ENCODE measurements around the gene MEOX2. TPM values are rescaled to one million over a fixed set of nuclear protein-coding genes. Genes with fewer than 3 reads are reported as not detected.

MEOX2 gene
- total and polyA plus RNA-seq, 2 of the 13 experiments (the other 11 are each of a cell fraction or from before 2014, with no cell fraction given), result not detected

DNA sequence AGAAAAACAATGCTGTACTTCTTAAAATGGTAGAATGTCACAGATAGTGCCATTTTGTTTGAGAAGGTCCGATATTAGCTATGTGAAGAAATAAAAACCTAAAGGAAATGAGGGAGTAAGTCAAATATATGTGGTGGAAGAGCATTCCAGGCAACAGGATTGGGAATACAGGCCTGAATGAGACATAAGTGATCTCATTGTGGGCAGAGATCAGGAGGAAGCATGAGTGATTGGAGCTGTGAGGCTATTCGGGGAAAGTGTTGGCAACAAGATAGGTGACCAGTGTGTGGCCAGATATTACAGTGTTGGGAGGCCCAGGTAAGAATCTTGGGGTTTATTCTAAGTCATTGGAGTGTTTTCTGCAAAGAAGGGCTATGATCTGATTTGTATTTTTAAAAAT lies 83.4 kb downstream of the MEOX2 start:
- H3K4me2 ChIP-seq (ENCODE audit: low read depth, low read length), result no peak overlapping the region
- no peak overlapping the region for H3K9ac ChIP-seq (ENCODE audit: insufficient read depth, low read depth, low read length)
- no peak for DNase-seq (ENCODE audit: low spot score)
- no peaks in the 10 kb centered on the region for H3K27me3 ChIP-seq (ENCODE audit: control insufficient read depth in 1 of 2, insufficient read depth in 2 of 2, low read length in 2 of 2)
- BruUV-seq (replicated peaks), result no TSS peak
- in situ Hi-C loops (cut with HindIII; ENCODE audit: extremely low pct_ligation_motif_present, low pct_unique_long_range_greater_than_20kb) (no loop called here), intact Hi-C loops (cut with micrococcal nuclease; ENCODE audit: unreplicated experiment) (no loop called here)
- H3K4me3 ChIP-seq (replicated peaks in 1 of 3; ENCODE audit: insufficient read depth in 1 of 3, low read depth in 2 of 3, low read length in 3 of 3), result no peak overlapping the region
- no peaks in the 10 kb centered on the region for H4K20me1 ChIP-seq (ENCODE audit: insufficient read depth, low read length)
- FAIRE-seq, result no peak
- no peaks in the 10 kb centered on the region for H3K36me3 ChIP-seq (replicated peaks in 1 of 2; ENCODE audit: control insufficient read depth in 1 of 2, insufficient read depth in 2 of 2, low read length in 2 of 2)
- no peak overlapping the region for H3K27ac ChIP-seq (ENCODE audit: extremely low read length, insufficient read depth, low read length)
- 1% methylated on average over 2 of the region's 2 CpGs for WGBS (ENCODE audit: low lambda C conversion rate)
- H2AFZ ChIP-seq (ENCODE audit: low read length), result no peak overlapping the region
- ChIA-PET CTCF (ENCODE audit: low intra/inter-chr PET ratio, low total read pairs) (no interaction called here), POLR2A (no interaction called here)
- no peak for TF ChIP-seq HOXD1 (CRISPR knock-in tag; IDR thresholded peaks at IDR 0.05)
- no peak for TF ChIP-seq TCF12 (IDR thresholded peaks at IDR 0.05)
- no peak for TF ChIP-seq TCF12 (CRISPR knock-in tag; IDR thresholded peaks at IDR 0.05)
- TF ChIP-seq JUND (CRISPR knock-in tag; IDR thresholded peaks at IDR 0.05), result no peak
- TF ChIP-seq ZNF446 (CRISPR knock-in tag; IDR thresholded peaks at IDR 0.05), result no peak
- TF ChIP-seq TAF1 (CRISPR knock-in tag; IDR thresholded peaks at IDR 0.05), result no peak
- TF ChIP-seq POGZ (CRISPR knock-in tag; IDR thresholded peaks at IDR 0.05), result no peak
- TF ChIP-seq SPEN (CRISPR knock-in tag; IDR thresholded peaks at IDR 0.05; ENCODE audit: low read depth), result no peak
- no peak for TF ChIP-seq ZNF30 (CRISPR knock-in tag; IDR thresholded peaks at IDR 0.05)
- no peak for TF ChIP-seq CREB1 (IDR thresholded peaks at IDR 0.05)
- TF ChIP-seq CREB1 (CRISPR knock-in tag; IDR thresholded peaks at IDR 0.05), result no peak
- TF ChIP-seq ZNF563 (CRISPR knock-in tag; IDR thresholded peaks at IDR 0.05), result no peak
- no peak for TF ChIP-seq ZNF782 (CRISPR knock-in tag; IDR thresholded peaks at IDR 0.05; ENCODE audit: borderline replicate concordance)
- TF ChIP-seq ZFP82 (CRISPR knock-in tag; IDR thresholded peaks at IDR 0.05; ENCODE audit: borderline replicate concordance), result no peak
- no peak for TF ChIP-seq ZNF816 (CRISPR knock-in tag; IDR thresholded peaks at IDR 0.05; ENCODE audit: borderline replicate concordance)
- TF ChIP-seq ZNF362 (CRISPR knock-in tag; IDR thresholded peaks at IDR 0.05; ENCODE audit: borderline replicate concordance), result no peak
- peaks cover 33% of the 10 kb centered on the region for H3K9me3 ChIP-seq (ENCODE audit: low read length)
- ATAC-seq, result no peak
- no peaks in the 10 kb centered on the region for H3K79me2 ChIP-seq (ENCODE audit: insufficient read depth, low read length)
- H3K4me1 ChIP-seq (ENCODE audit: insufficient read depth, low read length), result no peaks in the 10 kb centered on the region
